GM19099 (cell line): Measurements from ENCODE around the gene C17orf107.

ENCODE experiments used
- POLR2A ChIP-seq: IDR thresholded peaks from 3 replicates; pipeline ENCODE4 v1.6.1; 2011; ENCODE audit warnings: low read depth; ENCODE audit not compliant: insufficient read length; ENCODE audit errors: extremely low read depth

C17orf107 gene

GRCh38 chr17:4870855-4871254, 28.5 kb upstream of the C17orf107 start:
- no peak for TF ChIP-seq POLR2A

- TF ChIP-seq POLR2A = no peak
Measured at GRCh38 chr17:4872786-4873185, 26.6 kb upstream of the C17orf107 start.

- no peak for TF ChIP-seq POLR2A
Measured at GRCh38 chr17:4877089-4877488, 22.2 kb upstream of the C17orf107 start.

GRCh38 chr17:4879601-4880000, 19.7 kb upstream of the C17orf107 start:
- TF ChIP-seq POLR2A = no peak

- TF ChIP-seq POLR2A = no peak
Measured at GRCh38 chr17:4880857-4881256, 18.5 kb upstream of the C17orf107 start.

- no peak for TF ChIP-seq POLR2A
Measured at GRCh38 chr17:4881761-4882555, 17.4 kb upstream of the C17orf107 start.

- no peak for TF ChIP-seq POLR2A
Measured at GRCh38 chr17:4884489-4884888, 14.8 kb upstream of the C17orf107 start.

GRCh38 chr17:4886830-4887229, 12.5 kb upstream of the C17orf107 start:
- no peak for TF ChIP-seq POLR2A

GRCh38 chr17:4887581-4887980, 11.8 kb upstream of the C17orf107 start:
- TF ChIP-seq POLR2A = no peak

- TF ChIP-seq POLR2A = no peak
Measured at GRCh38 chr17:4891411-4892410, 7.6 kb upstream of the C17orf107 start.

GRCh38 chr17:4892499-4893221, 6.7 kb upstream of the C17orf107 start:
- no peak for TF ChIP-seq POLR2A

- TF ChIP-seq POLR2A = no peak
Measured at GRCh38 chr17:4893272-4893671, 6.1 kb upstream of the C17orf107 start.

- no peak for TF ChIP-seq POLR2A
Measured at GRCh38 chr17:4893721-4894560, 5.4 kb upstream of the C17orf107 start.

- TF ChIP-seq POLR2A = no peak
Measured at GRCh38 chr17:4895121-4895520, 4.2 kb upstream of the C17orf107 start.
